Cardiac fibroblast (primary cell): ENCODE results near the gene CCDC6.

Experiments used
- DNase-seq, 2 donors: peaks; one replicate each; pipeline versions ENCODE4 v3.0.0 to v3.0.0-alpha.2; 2010; ENCODE audit warnings: low read depth in 2 of 2
- H3K4me3 ChIP-seq, 2 donors: replicated peaks in 1 of 2; 1 replicate in 1 of 2; 2 replicates in 1 of 2; pipeline ENCODE4 v1.5.1; 2011; ENCODE audit warnings: low read depth in 2 of 2, low read length in 2 of 2, mild to moderate bottlenecking in 2 of 2, moderate library complexity in 1 of 2
- TF ChIP-seq, protein P1 (sequence below): IDR thresholded peaks from one replicate; pipeline ENCODE4 v1.5.1; 2011; ENCODE audit warnings: low read depth, mild to moderate bottlenecking, low read length, inconsistent platforms

Gene CCDC6

DNA sequence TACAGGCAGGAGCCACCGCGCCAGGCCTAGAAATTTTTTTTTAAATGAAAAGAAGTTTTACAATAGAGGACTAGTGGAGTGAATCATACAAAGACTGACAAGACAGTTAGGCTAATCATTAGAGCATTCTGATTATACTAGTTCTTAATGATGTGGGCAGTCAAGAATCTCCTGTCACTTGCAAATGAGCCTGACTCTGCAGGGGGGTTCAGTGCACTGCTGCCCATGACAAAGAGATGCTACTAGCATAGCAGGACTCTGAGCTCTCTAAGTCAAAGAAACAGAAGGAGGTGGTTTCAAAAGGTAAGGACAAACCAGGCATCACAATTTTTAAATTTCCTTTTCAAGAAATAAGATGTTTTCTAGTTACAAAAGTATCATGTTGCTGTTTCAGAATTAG is 59.0 kb downstream of the CCDC6 start:
- TF ChIP-seq, protein P1, sequence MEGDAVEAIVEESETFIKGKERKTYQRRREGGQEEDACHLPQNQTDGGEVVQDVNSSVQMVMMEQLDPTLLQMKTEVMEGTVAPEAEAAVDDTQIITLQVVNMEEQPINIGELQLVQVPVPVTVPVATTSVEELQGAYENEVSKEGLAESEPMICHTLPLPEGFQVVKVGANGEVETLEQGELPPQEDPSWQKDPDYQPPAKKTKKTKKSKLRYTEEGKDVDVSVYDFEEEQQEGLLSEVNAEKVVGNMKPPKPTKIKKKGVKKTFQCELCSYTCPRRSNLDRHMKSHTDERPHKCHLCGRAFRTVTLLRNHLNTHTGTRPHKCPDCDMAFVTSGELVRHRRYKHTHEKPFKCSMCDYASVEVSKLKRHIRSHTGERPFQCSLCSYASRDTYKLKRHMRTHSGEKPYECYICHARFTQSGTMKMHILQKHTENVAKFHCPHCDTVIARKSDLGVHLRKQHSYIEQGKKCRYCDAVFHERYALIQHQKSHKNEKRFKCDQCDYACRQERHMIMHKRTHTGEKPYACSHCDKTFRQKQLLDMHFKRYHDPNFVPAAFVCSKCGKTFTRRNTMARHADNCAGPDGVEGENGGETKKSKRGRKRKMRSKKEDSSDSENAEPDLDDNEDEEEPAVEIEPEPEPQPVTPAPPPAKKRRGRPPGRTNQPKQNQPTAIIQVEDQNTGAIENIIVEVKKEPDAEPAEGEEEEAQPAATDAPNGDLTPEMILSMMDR, result no peak
- no peak for DNase-seq
- H3K4me3 ChIP-seq, result no peak overlapping the region

DNA sequence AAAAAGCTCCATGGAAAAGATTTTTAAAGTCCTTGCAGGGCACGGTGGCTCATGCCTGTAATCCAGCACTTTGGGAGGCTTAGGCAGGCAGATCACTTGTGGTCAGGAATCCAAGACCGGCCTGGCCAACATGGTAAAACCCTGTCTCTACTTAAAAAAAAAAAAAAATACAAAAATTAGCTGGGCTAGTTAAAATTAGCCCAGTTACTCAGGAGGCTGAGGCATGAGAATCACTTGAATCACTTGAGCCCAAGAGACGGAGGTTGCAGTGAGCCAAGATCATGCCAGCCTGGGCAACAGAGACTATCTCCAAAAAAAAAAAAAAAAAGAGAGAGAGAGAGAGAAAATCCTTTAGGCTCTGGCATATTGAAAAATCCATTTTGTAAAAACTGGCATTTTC is 61.9 kb downstream of the CCDC6 start:
- TF ChIP-seq, protein P1, result no peak
- no peak for DNase-seq
- no peak overlapping the region for H3K4me3 ChIP-seq

DNA sequence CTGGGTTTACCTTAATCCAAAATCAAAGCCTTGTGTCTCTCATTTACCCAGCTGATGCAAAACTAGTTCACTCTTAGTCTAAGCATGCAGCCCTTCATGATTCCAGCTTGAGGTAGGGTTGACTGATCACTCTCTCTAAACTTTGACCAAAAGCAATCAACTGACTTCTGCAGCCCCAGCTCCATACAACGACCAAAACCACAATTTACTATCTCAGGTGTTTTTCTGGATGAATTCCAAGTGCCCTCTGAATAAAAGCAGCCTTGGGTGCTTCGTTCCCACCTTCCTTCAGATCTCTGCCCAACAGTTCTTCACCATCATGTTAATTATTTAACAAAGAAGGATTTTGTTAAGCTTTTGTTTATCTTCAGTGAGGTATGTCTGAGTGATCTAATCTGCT is 62.6 kb downstream of the CCDC6 start:
- no peak for DNase-seq
- TF ChIP-seq, protein P1, result no peak
- H3K4me3 ChIP-seq, result no peak overlapping the region

DNA sequence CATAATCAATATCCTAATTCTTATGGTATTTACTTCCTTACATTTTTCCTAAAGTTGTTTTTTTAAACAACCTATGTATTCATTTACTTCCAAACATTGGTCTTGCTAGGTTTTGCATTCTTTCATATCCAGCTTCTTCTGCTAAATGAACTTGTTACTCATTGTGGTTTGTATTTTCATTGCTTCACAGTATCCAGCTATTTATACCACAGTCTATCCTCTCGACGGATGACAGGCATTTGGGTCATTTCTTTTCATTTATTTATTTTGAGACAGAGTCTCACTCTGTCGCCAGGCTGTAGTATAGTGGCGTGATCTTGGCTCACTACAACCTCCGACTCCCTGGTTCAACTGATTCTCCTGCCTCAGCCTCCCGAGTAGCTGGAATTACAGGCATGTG is 66.8 kb downstream of the CCDC6 start:
- TF ChIP-seq, protein P1, result no peak
- H3K4me3 ChIP-seq, result no peak overlapping the region
- DNase-seq, result peak; percentile 16 to 65

DNA sequence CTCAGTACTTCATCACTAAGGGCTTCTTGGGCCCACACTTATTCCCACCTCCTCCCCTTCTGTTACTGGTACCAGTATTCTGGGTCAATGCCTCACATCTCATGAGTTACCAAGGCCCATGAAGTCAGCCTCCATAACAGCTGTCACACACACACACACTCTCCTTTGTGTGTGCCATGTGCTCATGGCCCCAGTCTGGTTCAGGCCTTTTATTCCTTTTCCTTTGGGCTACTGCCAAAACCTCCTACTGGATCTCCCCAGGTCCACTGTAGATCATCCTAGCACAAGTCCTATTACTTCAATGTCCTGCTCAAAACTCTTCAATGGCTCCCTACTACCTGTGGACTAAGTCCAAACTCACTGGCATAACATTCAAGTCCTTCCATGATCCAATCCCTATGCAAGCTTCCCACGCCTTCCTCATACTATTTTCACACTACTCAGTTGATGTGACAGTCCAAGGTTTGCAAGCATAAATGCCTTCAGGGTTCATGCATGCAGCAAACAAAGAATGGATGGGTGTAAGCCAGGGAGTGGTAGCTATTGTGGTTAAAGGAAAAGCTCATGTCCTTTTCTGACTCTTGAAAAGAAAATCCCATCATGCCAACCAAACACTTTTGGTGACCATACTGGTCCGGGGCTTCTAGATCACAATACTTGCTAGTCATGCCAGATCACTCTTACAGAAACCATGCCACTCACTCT is 68.1 kb downstream of the CCDC6 start:
- TF ChIP-seq, protein P1, result no peak
- DNase-seq, result no peak
- no peak overlapping the region for H3K4me3 ChIP-seq

DNA sequence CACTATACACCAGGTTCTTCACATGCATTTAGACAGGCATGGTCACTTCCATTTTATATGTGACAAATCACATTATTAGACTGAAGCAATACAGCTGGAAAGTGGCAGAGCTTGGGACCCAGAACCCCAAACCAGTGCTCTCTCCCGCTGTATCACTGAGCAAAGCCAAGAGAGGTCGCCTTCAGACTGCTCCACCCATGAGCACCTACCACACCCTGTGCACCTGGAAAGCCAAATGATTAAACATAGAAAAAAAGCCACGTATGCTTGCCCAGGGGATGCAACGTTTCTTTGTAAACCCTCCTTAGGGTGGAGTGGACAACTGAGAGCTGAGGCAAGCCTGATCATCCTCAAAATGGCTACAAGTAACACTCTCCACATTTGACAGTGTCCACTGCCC is 72.5 kb downstream of the CCDC6 start:
- TF ChIP-seq, protein P1, result no peak
- DNase-seq, result no peak
- H3K4me3 ChIP-seq, result no peak overlapping the region

DNA sequence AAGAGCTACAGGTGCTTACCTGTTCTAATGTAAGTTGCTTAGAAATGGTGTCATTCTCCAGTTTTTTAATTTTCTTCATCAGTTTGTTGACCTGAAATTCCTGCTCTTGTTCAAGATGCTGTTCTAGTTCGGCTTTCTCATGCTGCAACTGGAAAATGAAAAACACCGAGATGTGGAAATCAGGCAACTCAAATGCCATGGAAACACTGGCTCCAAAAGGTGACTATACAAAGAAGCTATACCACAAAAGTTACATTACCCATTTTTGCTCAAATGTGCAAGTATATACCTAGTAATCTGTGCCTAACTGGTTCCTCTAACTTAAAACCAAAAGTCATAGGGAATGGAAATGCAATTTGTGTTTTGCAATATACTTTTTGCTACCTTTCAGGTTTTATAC is 73.8 kb downstream of the CCDC6 start:
- TF ChIP-seq, protein P1, result no peak
- H3K4me3 ChIP-seq, result no peak overlapping the region
- no peak for DNase-seq
